ENCODE data around the gene GNAI1. TPM values are rescaled to one million over a fixed set of nuclear protein-coding genes. Genes with fewer than 3 reads are reported as not detected.

Gene GNAI1
- total RNA-seq, 1 experiment from 2014 or later = 19.8 TPM

- CTCF ChIA-PET = no interaction called here
- BruUV-seq (replicated peaks) = no TSS peak
- TF ChIP-seq CTCF (conservative IDR thresholded peaks at IDR 0.05; ENCODE audit: low read depth, low read length) = no peak
- H3K4me3 ChIP-seq (ENCODE audit: low read depth, low read length, poor library complexity, severe bottlenecking) = no peak overlapping the region
- POLR2A ChIA-PET (ENCODE audit: low non-redundant PET) = no interaction called here
- intact Hi-C loops (cut with micrococcal nuclease; ENCODE audit: unreplicated experiment) = no loop called here
- H3K9me3 ChIP-seq (ENCODE audit: low read depth, low read length, poor library complexity, severe bottlenecking) = no peaks in the 10 kb centered on the region
- H3K27ac ChIP-seq (ENCODE audit: low read depth, low read length, poor library complexity, severe bottlenecking) = no peak overlapping the region
- no peaks in the 10 kb centered on the region for H3K4me1 ChIP-seq (ENCODE audit: insufficient read depth, low read length, poor library complexity, severe bottlenecking)
- DNase-seq (ENCODE audit: low spot score) = no peak
- no peaks in the 10 kb centered on the region for H3K27me3 ChIP-seq (replicated peaks; ENCODE audit: insufficient read depth, low read depth, low read length, poor library complexity)
- H3K36me3 ChIP-seq (ENCODE audit: insufficient read depth, low read length, poor library complexity, severe bottlenecking) = peaks cover 6% of the 10 kb centered on the region
Measured at GRCh38 chr7:80208700-80209099, 74.1 kb downstream of the GNAI1 start.

- Histone ChIP-seq H3K27ac (ENCODE audit: low read depth, low read length, poor library complexity, severe bottlenecking) (no peak overlapping the region), H3K36me3 (ENCODE audit: insufficient read depth, low read length, poor library complexity, severe bottlenecking) (peaks cover 6% of the 10 kb centered on the region), H3K9me3 (ENCODE audit: low read depth, low read length, poor library complexity, severe bottlenecking) (no peaks in the 10 kb centered on the region), H3K4me3 (ENCODE audit: low read depth, low read length, poor library complexity, severe bottlenecking) (no peak overlapping the region), H3K27me3 (replicated peaks; ENCODE audit: insufficient read depth, low read depth, low read length, poor library complexity) (no peaks in the 10 kb centered on the region), H3K4me1 (ENCODE audit: insufficient read depth, low read length, poor library complexity, severe bottlenecking) (no peaks in the 10 kb centered on the region)
- intact Hi-C loops (cut with micrococcal nuclease; ENCODE audit: unreplicated experiment) = loop anchor here (10.0 kb wide), 1 partner anchor 64 kb away; no protein-coding TSS in a partner anchor
- DNase-seq (ENCODE audit: low spot score) = no peak
- no TSS peak for BruUV-seq (replicated peaks)
- CTCF ChIA-PET = no interaction called here
- POLR2A ChIA-PET (ENCODE audit: low non-redundant PET) = no interaction called here
- no peak for TF ChIP-seq EZH2 (IDR thresholded peaks at IDR 0.05; ENCODE audit: borderline replicate concordance, low read depth, low read length, poor library complexity, severe bottlenecking)
- TF ChIP-seq CTCF (conservative IDR thresholded peaks at IDR 0.05; ENCODE audit: low read depth, low read length) = no peak
Measured at GRCh38 chr7:80210400-80210799, 75.8 kb downstream of the GNAI1 start.

- POLR2A ChIA-PET (ENCODE audit: low non-redundant PET) = no interaction called here
- BruUV-seq (replicated peaks) = no TSS peak
- Histone ChIP-seq H3K4me3 (ENCODE audit: low read depth, low read length, poor library complexity, severe bottlenecking) (no peak overlapping the region), H3K27ac (ENCODE audit: low read depth, low read length, poor library complexity, severe bottlenecking) (no peak overlapping the region), H3K4me1 (ENCODE audit: insufficient read depth, low read length, poor library complexity, severe bottlenecking) (no peaks in the 10 kb centered on the region), H3K27me3 (replicated peaks; ENCODE audit: insufficient read depth, low read depth, low read length, poor library complexity) (no peaks in the 10 kb centered on the region), H3K36me3 (ENCODE audit: insufficient read depth, low read length, poor library complexity, severe bottlenecking) (peaks cover 6% of the 10 kb centered on the region), H3K9me3 (ENCODE audit: low read depth, low read length, poor library complexity, severe bottlenecking) (no peaks in the 10 kb centered on the region)
- DNase-seq (ENCODE audit: low spot score) = no peak
- intact Hi-C loops (cut with micrococcal nuclease; ENCODE audit: unreplicated experiment) = loop anchor here (10.0 kb wide), 1 partner anchor 61 kb away; no protein-coding TSS in a partner anchor
- no peak for TF ChIP-seq EZH2 (IDR thresholded peaks at IDR 0.05; ENCODE audit: borderline replicate concordance, low read depth, low read length, poor library complexity, severe bottlenecking)
- TF ChIP-seq CTCF (conservative IDR thresholded peaks at IDR 0.05; ENCODE audit: low read depth, low read length) = no peak
- CTCF ChIA-PET = no interaction called here
Measured at GRCh38 chr7:80213814-80214213, 79.2 kb downstream of the GNAI1 start.

Measured in A673 (cell line).